GM21528 (cell line): ENCODE results near the gene DIP2C.
"Not testable (repeated sequence)": the region's sequence is repeated elsewhere in the genome, so short reads cannot be mapped to it uniquely, and the experiment has no call there.

Experiments used
- ATAC-seq: cut with Tn5 transposase; IDR thresholded peaks from one replicate; pipeline ENCODE4 v1.9.1; 2021; ENCODE audit warnings: mild to moderate bottlenecking, moderate library complexity; ENCODE audit not compliant: unreplicated experiment, low FRiP score

Gene DIP2C

DNA sequence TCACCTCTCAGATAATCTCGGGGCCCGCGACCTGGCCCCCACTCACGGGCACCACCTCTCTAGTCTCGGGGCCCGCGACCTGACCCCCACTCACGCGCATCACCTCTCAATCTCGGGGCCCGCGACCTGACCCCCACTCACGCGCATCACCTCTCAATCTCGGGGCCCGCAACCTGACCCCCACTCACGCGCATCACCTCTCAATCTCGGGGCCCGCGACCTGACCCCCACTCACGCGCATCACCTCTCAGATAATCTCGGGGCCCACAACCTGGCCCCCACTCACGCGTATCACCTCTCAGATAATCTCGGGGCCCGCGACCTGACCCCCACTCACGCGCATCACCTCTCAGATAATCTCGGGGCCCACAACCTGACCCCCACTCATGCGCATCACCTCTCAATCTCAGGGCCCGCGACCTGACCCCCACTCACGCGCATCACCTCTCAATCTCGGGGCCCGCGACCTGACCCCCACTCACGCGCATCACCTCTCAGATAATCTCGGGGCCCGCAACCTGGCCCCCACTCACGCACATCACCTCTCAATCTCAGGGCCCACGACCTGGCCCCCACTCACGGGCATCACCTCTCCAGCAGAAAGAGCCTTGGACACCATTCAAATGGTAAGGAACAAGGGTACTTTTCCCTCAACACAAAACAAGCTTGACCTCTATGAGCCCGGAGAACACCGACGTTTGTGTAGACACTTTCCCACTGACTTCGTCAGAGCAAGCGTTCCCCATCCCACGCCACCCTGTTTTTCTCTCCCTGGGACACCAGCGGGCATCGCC, 104.8 kb downstream of the DIP2C start:
- not testable (repeated sequence) for ATAC-seq

DNA sequence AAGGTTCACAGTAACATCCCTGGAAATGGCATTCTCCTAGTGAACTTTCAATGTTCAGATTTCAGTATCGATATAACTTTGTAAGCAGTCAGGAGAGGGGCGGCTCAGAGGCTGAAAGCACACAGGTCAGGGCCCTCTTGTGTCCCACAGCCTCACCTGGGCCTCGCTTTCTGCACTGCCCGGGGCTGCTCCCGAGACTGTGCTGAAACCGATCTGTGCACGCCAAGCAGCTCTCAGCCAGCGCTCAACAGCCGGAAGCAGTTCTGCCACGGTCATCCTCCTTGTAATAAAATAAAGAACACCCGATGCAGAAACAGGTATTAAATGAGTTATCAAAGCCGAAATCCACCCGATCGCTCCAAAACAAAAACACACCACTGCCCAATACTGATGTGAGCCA, 106.0 kb downstream of the DIP2C start:
- ATAC-seq, result no peak

DNA sequence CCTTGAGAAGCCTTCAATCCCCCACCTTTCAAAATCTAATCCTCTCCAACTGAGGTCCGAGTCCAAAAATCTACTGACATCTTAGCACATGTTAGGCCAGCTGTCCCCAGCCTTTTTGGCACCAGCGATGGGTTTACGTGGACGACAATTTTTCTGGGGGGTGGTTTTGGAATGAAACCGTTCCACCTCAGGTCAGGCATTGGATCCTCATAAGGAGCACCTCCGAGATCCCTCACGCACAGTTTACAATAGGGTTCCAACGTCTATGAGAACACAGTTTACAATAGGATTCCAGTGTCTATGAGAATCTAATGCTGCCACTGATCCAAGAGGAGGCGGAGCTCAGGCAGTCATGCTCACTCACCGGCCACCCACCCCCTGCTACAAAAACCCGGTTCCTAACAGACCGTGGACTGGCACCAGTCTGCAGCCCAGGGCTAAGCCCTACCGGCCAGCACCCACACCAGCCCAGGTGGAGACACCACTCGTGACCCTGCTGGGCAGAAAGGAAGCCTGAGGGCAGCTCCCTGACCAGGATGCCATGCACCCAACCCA, 107.6 kb downstream of the DIP2C start:
- no peak for ATAC-seq

DNA sequence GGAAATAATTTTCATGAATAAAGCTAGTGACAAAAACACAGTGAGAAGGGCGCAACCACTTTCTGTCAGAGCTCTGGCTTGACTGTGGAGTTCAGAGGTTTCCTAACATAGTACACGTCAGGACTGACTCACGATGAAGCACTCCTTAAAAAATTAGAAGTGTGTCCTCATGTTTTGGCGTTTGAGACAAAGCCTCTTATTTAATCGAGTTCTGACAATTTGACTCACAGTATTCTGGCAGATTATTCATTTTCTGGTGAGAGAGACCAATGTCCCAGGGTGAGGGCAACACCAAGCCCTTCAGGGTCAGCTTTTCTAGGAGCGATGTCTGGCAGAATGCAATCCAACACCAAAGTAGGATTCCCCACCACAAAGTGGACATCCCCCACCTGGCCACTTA, 108.7 kb downstream of the DIP2C start:
- no peak for ATAC-seq

DNA sequence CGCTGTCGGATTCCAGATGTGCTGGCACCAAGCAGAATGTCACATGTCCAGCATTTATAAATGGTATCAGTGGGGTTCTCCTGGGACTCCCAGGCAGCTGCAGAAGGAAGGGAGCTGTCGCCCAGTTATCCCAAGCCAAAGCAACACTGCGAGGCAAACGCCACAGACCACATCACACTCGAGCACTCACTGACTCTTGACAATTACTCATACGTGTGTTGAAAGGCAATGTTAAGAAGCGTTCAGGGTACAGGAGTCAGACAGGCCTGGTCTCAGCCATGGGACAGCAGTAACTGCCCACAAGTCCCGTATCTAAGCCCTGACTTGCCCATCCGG, 113.4 kb downstream of the DIP2C start:
- no peak for ATAC-seq

DNA sequence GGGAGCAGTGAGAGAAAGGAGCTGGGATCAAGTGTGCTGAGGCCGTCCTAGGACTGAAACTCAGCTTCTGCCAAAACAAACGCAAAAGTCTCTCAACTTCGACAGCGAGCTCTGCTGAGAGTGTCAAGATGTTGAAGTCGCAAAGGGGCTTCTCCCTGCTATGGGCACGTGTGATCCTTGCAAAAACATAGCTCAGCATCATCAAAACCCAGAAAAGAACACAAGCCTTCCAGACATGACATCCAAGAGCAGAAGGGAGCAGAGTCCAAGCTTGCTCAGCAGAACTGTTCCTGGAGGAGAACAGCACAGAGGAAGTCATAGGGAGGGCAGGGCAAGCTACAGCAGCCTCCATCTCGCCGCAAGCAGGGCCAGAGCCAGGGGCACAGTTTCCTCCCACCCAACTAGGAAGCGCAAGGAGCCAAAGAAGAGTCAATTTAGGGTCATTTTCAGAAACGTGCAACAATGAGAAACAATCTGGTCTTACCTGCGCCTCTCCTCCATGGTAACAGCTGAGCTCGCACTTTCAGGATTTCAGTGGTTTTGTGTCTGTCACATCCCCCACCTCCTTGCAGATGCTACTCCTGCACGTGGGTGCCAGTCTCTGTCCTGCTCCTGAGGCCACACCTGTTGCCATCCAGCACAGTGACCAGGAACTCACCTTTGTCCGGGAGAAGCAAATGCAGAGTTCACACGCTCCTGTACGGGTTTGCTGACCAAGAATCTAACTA, 113.9 kb downstream of the DIP2C start:
- no peak for ATAC-seq

DNA sequence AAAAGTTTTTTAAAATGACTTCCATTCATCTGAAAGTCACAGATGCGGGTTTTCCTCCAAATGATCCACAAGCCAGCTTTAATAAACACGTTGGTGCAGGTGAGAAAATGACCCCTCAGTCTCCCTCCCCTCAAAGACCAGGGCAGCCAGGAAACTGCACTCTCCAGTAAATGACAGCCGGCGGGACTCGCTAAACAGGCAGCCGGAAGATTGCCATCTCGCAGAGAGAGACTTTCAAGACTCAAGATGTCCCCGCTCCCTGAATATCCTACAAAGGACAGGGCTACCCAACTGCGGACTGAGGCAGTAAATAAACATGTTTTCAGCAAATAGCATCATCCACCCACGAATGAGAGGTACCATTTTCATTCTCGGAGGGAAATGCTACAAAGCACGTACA, 116.8 kb downstream of the DIP2C start:
- ATAC-seq, result no peak

DNA sequence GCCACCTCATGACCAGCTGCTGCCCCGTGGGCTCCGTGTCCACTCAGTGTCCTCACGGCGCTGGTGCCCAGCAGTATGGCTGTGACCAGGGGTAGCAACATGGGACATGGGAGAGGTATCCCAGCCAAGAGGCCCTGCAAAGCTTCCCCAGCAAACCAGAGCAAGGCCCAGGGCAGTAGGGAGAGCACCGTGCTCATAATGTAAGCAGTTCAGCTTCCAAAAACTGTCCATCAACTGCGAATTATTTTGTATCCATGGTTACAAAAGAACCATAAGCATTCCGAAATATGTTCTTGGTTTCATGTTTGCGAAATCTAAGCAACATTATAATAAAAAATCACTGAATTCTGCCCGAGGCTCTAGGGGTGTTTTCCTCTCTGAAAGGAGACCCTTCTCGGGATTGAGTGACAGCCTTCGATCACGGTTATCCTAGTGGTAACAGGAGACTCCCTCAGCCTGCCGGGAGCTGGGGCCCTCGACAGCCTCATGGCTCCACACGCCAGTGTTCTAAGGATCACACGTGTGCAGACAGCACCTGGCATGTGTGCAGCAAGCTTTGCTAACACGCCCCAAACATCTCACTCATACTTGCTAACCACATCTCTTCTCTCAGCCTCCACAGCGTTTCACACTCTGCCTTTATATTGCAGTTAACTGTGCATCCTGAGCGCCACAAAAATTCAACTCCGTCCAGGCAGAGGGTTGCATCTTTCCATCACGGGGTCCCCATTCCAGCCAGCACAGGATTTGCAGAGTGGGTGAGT, 117.6 kb downstream of the DIP2C start:
- no peak for ATAC-seq

DNA sequence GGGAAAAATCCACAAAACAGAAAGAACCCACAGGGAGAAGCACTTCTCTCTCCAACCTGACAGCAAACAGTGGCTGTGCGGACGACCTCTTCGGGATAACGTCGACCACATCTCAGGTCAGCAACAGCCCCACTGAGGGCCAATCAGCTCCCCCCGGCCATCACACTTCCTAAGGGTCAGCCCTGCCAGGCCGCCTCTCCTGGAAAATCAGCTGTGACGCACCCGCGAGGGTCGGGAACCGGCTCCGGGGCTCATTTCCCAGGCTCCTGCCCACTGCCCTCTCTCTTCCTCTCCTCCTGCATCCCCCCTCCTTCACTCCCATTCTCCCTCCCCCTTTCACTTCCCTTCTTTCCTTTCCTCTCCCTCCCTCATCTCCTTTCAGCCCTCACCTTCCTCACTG, 118.3 kb downstream of the DIP2C start:
- ATAC-seq, result no peak

DNA sequence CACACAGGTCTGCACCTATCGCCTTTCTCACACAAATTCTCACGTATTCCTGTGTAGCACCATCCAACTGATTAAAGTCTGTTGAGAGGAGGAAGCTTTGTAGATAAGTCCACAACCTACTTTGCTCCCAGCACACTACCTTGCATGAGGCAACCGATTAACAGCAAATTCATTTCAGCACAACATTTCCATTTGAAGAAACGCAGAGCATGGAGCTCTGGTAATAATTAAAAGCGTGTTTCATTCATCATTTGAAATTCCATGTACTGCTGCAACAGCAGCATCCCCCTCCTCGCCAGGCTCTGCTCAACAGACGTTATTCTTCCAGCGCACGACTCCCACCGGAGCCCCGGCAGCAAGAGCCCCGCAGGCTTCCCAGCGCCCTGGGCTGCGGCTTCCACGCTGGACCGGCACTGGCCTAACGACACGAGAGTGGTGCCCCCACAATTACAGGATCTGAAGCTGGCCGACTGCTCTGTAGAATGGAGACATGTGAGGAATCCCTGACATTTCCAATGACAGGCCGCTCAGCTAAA, 118.8 kb downstream of the DIP2C start:
- ATAC-seq, result no peak

DNA sequence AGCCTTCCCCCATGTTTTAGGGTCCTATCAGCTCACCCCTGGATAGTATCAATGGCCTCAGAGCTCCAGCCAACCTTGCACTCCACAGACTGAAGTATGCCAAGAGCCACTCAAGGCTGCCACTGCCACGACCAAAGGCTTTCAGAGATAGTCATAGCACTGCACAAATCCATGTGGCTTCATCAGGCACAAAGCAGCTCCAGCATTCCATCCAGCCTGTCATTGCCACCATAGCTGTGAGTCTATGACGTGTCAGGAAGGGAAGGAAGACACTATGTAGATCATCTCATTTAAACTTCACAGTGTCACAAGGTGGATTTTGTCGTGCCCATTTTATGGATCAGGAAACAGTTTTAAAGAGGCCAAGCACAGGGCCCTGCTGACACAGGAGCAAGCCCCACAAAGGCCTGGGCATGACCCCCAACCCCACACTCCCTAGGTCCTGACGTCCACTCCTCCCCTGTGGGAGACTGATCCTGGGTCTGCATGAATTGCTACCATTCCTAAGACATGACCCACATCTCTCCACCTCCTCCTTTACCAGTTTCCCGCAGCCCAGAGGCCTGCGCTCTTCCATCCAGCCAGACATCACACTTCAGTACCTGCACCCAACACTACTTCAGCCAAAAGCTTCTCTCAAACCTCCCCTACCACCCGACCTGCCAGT, 119.4 kb downstream of the DIP2C start:
- no peak for ATAC-seq

DNA sequence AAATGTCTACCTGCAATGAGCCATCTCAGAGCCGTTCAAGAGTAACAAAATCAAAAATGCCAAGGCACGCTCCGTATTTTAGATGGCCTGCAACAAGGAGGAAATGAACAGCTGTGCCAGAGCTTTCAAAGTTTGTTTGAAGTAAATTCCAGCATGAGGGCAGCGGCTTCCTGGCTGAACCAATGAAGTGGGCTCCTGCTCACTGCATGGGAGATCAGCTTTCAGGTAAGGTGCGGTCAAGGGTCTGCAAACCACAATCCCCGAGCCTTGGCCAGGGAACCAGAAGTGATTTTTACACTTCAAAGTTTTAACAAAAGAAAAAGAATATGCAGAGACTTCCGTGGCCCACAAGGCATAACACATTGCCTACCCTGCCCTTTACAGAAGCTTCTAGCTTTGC, 120.6 kb downstream of the DIP2C start:
- ATAC-seq, result no peak

DNA sequence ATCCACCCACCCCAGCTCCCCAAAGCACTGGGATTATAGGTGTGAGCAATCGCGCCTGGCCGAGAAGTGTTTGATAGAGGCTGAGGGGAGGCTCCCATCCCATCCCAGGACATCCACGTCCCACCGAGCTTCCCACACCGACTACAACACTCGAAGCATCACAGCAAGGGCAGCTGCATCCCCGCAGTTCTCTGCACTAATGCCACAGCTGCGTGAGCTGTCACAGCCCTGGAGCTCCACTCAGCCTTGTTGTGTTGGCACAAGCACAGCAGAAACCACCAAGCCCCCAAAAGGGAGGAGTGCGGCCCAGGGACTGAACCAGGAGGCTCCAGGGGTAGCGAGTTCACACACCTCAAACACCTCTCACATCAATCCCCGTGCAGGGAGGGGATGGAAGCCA, 121.6 kb downstream of the DIP2C start:
- ATAC-seq, result no peak

DNA sequence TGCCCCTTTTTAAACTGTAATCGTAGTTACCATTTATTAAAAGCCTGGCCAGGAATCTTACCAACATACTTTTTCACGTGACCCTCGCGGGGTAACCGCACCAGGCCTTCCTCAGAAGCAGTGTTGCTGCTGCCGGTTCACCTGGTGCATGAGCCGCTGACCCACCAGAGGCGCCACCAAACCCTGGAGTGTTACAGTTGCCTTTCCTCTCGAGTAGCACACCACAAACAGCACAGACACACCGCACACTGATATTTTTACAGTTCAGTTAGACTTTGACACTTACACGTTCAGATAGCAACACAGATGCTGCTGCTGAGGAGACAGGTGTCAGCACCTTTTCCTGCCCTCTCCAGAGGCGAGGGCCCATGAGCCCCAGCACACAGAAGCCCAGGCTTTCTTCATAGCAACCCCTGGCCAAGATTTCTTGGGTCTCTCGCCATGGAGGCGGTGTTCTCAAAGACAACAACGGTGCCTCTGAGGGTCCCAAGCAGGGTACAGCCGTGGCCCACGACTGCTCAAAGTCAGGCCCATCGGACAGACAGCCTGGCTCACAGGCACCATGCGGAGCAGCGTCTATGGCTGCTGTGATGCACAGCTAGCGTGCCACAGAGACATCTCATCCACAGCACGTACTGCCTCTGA, 123.1 kb downstream of the DIP2C start:
- no peak for ATAC-seq

DNA sequence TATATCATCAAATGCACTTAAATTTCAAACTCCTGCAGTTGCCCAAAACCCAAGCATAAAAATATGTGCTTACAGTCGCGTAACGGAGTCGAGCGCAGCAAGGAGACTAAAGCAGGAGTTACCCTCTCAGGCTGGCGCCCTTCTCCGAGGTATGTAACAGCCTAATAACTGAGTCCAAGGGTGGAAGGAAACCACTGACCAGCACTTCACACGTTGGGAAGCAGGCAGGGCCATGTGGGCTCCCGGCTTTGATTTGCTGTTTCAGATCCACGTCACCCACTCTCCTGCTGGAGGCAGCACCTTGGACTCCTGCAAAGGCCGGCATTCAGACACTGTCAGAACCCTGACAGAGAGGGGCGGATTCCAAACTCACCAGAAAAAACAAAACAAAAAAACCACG, 123.8 kb downstream of the DIP2C start:
- ATAC-seq, result no peak

DNA sequence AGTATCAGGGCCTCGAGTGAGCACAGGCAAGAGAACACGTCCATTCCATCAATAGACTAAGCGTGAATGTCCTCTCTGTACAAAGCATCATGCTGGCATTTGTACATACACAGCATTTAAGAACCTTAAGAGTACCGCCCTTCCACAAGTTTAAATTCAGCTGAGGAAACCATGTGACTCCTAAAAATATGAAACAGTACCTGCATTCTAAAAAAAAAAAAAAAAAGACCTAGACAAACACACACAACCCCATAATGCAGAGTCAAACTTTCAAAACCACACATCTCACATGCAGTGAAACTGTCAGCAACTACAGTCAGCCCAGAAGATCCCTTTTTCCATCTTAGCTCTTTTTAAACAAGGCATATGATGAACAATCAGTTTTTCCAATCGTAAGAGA, 124.3 kb downstream of the DIP2C start:
- ATAC-seq, result no peak

DNA sequence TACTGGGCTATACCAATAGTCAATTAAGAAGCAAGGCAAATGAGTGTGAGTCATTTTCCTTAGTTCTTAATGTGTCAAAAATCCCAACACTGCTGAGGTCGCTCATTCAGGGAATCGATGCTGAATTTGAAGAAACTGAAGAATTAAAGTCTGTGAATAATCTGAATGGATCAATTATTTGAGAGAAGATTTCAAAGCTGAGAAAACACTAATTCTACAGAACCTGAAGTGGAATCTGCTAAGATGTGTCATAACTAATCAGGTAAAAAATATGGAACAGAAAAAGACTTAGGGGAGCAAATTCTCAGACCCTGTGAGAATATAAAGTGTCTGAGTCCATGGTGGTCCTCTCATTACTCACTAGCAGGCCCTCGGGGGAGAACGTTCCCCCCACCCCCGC, 125.6 kb downstream of the DIP2C start:
- ATAC-seq, result no peak

DNA sequence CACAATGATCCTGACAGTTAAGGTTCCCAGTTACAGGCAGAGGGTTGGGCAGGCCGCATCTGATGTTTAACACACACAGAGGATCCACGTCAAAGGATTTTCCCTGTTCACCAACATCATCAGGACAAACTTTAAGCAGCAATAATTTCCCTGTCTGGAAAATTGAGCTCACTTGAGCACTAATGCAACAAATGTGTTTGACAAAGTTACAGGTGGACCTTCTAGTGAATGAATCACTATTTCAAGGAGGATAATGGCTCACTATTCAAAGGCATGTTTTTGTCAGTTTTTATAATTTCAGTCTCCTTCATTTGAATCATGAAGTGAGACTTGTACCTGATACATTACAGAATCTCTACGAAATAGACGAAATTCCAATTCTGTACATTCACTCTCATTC, 127.3 kb downstream of the DIP2C start:
- no peak for ATAC-seq

DNA sequence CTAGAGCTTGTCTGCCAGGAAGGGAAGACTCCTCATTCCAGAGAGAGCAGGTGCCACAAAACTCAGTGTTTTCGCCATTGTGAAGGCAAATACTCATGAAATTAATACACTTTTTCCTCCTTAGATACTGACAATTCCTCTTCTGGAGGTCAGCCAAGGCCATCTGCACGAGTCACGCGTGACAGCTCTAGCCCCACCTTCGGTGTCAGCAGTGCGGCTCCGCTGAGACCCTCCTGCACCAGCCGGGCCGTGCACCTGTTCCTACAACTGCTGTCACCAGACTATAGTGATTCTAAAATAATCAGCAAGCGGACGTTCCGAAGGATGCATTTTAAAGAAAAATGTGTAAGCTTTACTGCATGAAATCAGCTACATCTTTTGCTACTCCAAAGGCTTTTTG, 127.7 kb downstream of the DIP2C start:
- no peak for ATAC-seq
